Large intestine (tissue), 3 donors: ENCODE data around the gene SNX33. TPM values are rescaled to one million over a fixed set of nuclear protein-coding genes. Genes with fewer than 3 reads are reported as not detected.

Experiments used
- DNase-seq, 2 donors: peaks; one replicate each; pipeline versions ENCODE4 v3.0.0 to v3.0.0-alpha.2; 2013
- H3K27ac ChIP-seq: one replicate; pipeline ENCODE4 v1.5.1; 2013; ENCODE audit warnings: low read length
- H3K27me3 ChIP-seq: 2 replicates; pipeline ENCODE4 v1.6.1; 2013; ENCODE audit warnings: low read length; ENCODE audit not compliant: control insufficient read depth, insufficient read depth
- H3K36me3 ChIP-seq: 2 replicates; pipeline ENCODE4 v1.6.1; 2013; ENCODE audit warnings: low read length; ENCODE audit not compliant: control insufficient read depth, insufficient read depth
- H3K4me1 ChIP-seq: one replicate; pipeline ENCODE4 v1.6.1; 2013; ENCODE audit warnings: low read length; ENCODE audit not compliant: control insufficient read depth, insufficient read depth
- H3K4me3 ChIP-seq: one replicate; pipeline ENCODE4 v1.5.1; 2013; ENCODE audit warnings: low read length
- H3K9me3 ChIP-seq: one replicate; pipeline ENCODE4 v1.6.1; 2013; ENCODE audit warnings: mild to moderate bottlenecking, low read depth, low read length, moderate library complexity; ENCODE audit not compliant: control insufficient read depth
- WGBS: methylation state at CpG from one replicate; pipeline ENCODE4 v1.1.5; 2013; ENCODE audit warnings: low lambda C conversion rate; ENCODE audit not compliant: insufficient coverage; 5-methylcytosine and 5-hydroxymethylcytosine counted together
- polyA plus RNA-seq: library from polyadenylated mRNA; unstranded; fragments of 120-200 nt; gene quantifications from one replicate; pipeline ENCODE4 v1.2.1, GENCODE V29; 2013

SNX33 gene
- polyA plus RNA-seq, 1 donor: 16.6 TPM

GRCh38 chr15:75651810-75652543 is 4.3 kb downstream of the SNX33 start:
- no peak for DNase-seq
- Histone ChIP-seq H3K36me3 (peaks cover 52% of the 10 kb centered on the region), H3K27ac (no peak overlapping the region), H3K4me3 (no peak overlapping the region), H3K9me3 (no peaks in the 10 kb centered on the region), H3K4me1 (peaks cover 62% of the 10 kb centered on the region), H3K27me3 (no peaks in the 10 kb centered on the region)
- WGBS: no CpG with 5 or more reads among the region's 2 CpGs

GRCh38 chr15:75653347-75653913 is 5.7 kb downstream of the SNX33 start:
- H3K9me3 ChIP-seq: no peaks in the 10 kb centered on the region
- H3K4me1 ChIP-seq: peaks cover 62% of the 10 kb centered on the region
- peaks cover 66% of the 10 kb centered on the region for H3K36me3 ChIP-seq
- no peaks in the 10 kb centered on the region for H3K27me3 ChIP-seq
- no peak overlapping the region for H3K27ac ChIP-seq
- H3K4me3 ChIP-seq: no peak overlapping the region
- DNase-seq: no peak
- no CpG with 5 or more reads among the region's 16 CpGs for WGBS

GRCh38 chr15:75654201-75654907 is 6.6 kb downstream of the SNX33 start:
- H3K36me3 ChIP-seq: peaks cover 72% of the 10 kb centered on the region
- no peak overlapping the region for H3K4me3 ChIP-seq
- no peak for DNase-seq
- WGBS: no CpG with 5 or more reads among the region's 4 CpGs
- no peak overlapping the region for H3K27ac ChIP-seq
- H3K27me3 ChIP-seq: no peaks in the 10 kb centered on the region
- peaks cover 55% of the 10 kb centered on the region for H3K4me1 ChIP-seq
- no peaks in the 10 kb centered on the region for H3K9me3 ChIP-seq

- Histone ChIP-seq H3K9me3 (no peaks in the 10 kb centered on the region), H3K27me3 (no peaks in the 10 kb centered on the region), H3K36me3 (peaks cover 69% of the 10 kb centered on the region), H3K4me3 (no peak overlapping the region), H3K27ac (no peak overlapping the region), H3K4me1 (peaks cover 50% of the 10 kb centered on the region)
- peak; percentile 43 to 53 for DNase-seq
- WGBS: 80% methylated on average over 1 of the region's 4 CpGs
These were observed 8.2 kb downstream of the SNX33 start for GRCh38 chr15:75655931-75656330.

GRCh38 chr15:75656331-75656730 is 8.6 kb downstream of the SNX33 start:
- no peaks in the 10 kb centered on the region for H3K27me3 ChIP-seq
- no peaks in the 10 kb centered on the region for H3K9me3 ChIP-seq
- DNase-seq: no peak
- peaks cover 65% of the 10 kb centered on the region for H3K36me3 ChIP-seq
- WGBS: no CpG with 5 or more reads among the region's 5 CpGs
- no peak overlapping the region for H3K27ac ChIP-seq
- H3K4me1 ChIP-seq: peaks cover 48% of the 10 kb centered on the region
- H3K4me3 ChIP-seq: no peak overlapping the region

- no CpG with 5 or more reads among the region's 22 CpGs for WGBS
- Histone ChIP-seq H3K27me3 (no peaks in the 10 kb centered on the region), H3K27ac (no peak overlapping the region), H3K9me3 (no peaks in the 10 kb centered on the region), H3K4me1 (peaks cover 47% of the 10 kb centered on the region), H3K4me3 (no peak overlapping the region), H3K36me3 (peaks cover 62% of the 10 kb centered on the region)
- DNase-seq: no peak
These were observed 9.1 kb downstream of the SNX33 start for GRCh38 chr15:75656813-75657212.

- Histone ChIP-seq H3K9me3 (no peaks in the 10 kb centered on the region), H3K27ac (no peak overlapping the region), H3K4me3 (no peak overlapping the region), H3K27me3 (no peaks in the 10 kb centered on the region), H3K36me3 (peaks cover 55% of the 10 kb centered on the region), H3K4me1 (peaks cover 45% of the 10 kb centered on the region)
- no CpG with 5 or more reads among the region's 9 CpGs for WGBS
- no peak for DNase-seq
These were observed 11.5 kb downstream of the SNX33 start for GRCh38 chr15:75659141-75659771.

GRCh38 chr15:75659928-75660645 is 12.4 kb downstream of the SNX33 start:
- Histone ChIP-seq H3K9me3 (no peaks in the 10 kb centered on the region), H3K4me3 (no peak overlapping the region), H3K27ac (no peak overlapping the region), H3K36me3 (peaks cover 47% of the 10 kb centered on the region), H3K27me3 (no peaks in the 10 kb centered on the region), H3K4me1 (peaks cover 43% of the 10 kb centered on the region)
- no CpG with 5 or more reads among the region's 17 CpGs for WGBS
- DNase-seq: no peak

- no CpG with 5 or more reads among the region's 14 CpGs for WGBS
- Histone ChIP-seq H3K9me3 (no peaks in the 10 kb centered on the region), H3K27ac (peak overlapping the region; percentile 44), H3K36me3 (peaks cover 40% of the 10 kb centered on the region), H3K4me1 (peaks cover 42% of the 10 kb centered on the region), H3K4me3 (no peak overlapping the region), H3K27me3 (no peaks in the 10 kb centered on the region)
- peak; percentile 59 to 67 for DNase-seq
These were observed 13.5 kb downstream of the SNX33 start for GRCh38 chr15:75661100-75661755.
